GM12892 (cell line): ENCODE measurements around the gene SORCS3.

Experiments
- POLR2A ChIP-seq: IDR thresholded peaks from 2 replicates; pipeline ENCODE4 v1.6.1; 2011; ENCODE audit warnings: low read depth, low read length, control low read depth
- TAF1 ChIP-seq: IDR thresholded peaks from 2 replicates; pipeline ENCODE4 v1.6.1; 2011; ENCODE audit warnings: low read depth, mild to moderate bottlenecking, control low read depth, low read length, borderline replicate concordance

DNA sequence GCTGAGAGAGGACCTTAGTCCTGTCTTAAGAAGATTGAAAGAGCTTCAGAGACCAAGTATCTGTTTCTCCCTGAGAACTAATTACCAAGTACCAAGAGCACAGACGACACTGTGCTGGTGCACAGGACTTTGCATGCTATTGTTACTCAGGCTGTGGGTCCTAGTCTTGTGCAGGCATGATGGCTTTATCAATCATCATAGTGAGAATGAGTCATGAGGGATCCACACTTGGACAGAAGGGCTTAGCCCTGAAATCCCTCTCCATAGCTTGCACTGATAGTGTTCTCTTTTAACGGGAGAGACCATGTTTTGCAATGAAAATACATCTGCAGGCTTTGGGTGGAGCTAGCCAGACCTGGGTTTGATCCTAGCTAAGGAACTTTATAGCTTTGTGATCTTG lies 93.3 kb downstream of the SORCS3 start:
- TF ChIP-seq POLR2A (no peak), TAF1 (no peak)
